VCaP (cell line): ENCODE measurements around the gene NBPF1.
"Not testable (repeated sequence)": the region's sequence is repeated elsewhere in the genome, so short reads cannot be mapped to it uniquely, and the experiment has no call there.

Experiments
- H3K27ac ChIP-seq: fragments of 450-650 bp; 2 replicates; pipeline ENCODE4 v1.5.1; 2017
- CTCF ChIP-seq: fragments of 450-650 bp; conservative IDR thresholded peaks from 2 replicates; pipeline ENCODE4 v1.5.1; 2017; ENCODE audit warnings: mild to moderate bottlenecking, moderate library complexity

The NBPF1 gene

GRCh38 chr1:16631248-16632043 lies 18.1 kb upstream of the NBPF1 start:
- no peak for TF ChIP-seq CTCF
- no peak overlapping the region for H3K27ac ChIP-seq

- no peak for TF ChIP-seq CTCF
- no peak overlapping the region; the same call in 1 of the 2 replicates for H3K27ac ChIP-seq
Observed at GRCh38 chr1:16630661-16631247, 17.4 kb upstream of the NBPF1 start.

- not testable (repeated sequence) for H3K27ac ChIP-seq
Observed at GRCh38 chr1:16629916-16630530, 16.7 kb upstream of the NBPF1 start.

GRCh38 chr1:16628361-16629111 lies 15.2 kb upstream of the NBPF1 start:
- TF ChIP-seq CTCF: no peak
- no peak overlapping the region for H3K27ac ChIP-seq

GRCh38 chr1:16626409-16626983 lies 13.1 kb upstream of the NBPF1 start:
- H3K27ac ChIP-seq: not testable (repeated sequence)

- no peak for TF ChIP-seq CTCF
Observed at GRCh38 chr1:16625497-16626408, 12.4 kb upstream of the NBPF1 start.

GRCh38 chr1:16623812-16624719 lies 10.7 kb upstream of the NBPF1 start:
- H3K27ac ChIP-seq: peak overlapping the region; percentile 36

More at GRCh38 chr1:16625497-16626408, 12.4 kb upstream of the NBPF1 start:
- H3K27ac ChIP-seq: no peak overlapping the region

GRCh38 chr1:16623337-16623736 lies 10.0 kb upstream of the NBPF1 start:
- peak overlapping the region; percentile 36 for H3K27ac ChIP-seq

- not testable (repeated sequence) for H3K27ac ChIP-seq
Observed at GRCh38 chr1:16621681-16622315, 8.4 kb upstream of the NBPF1 start.
